ENCODE results near the gene ANXA5. TPM values are rescaled to one million over a fixed set of nuclear protein-coding genes. Genes with fewer than 3 reads are reported as not detected.

ANXA5 gene
- total and polyA plus RNA-seq, 2 donors (not counting 1 experiment from before 2014, with no cell fraction given), result 42.4 to 67.8 TPM

DNA sequence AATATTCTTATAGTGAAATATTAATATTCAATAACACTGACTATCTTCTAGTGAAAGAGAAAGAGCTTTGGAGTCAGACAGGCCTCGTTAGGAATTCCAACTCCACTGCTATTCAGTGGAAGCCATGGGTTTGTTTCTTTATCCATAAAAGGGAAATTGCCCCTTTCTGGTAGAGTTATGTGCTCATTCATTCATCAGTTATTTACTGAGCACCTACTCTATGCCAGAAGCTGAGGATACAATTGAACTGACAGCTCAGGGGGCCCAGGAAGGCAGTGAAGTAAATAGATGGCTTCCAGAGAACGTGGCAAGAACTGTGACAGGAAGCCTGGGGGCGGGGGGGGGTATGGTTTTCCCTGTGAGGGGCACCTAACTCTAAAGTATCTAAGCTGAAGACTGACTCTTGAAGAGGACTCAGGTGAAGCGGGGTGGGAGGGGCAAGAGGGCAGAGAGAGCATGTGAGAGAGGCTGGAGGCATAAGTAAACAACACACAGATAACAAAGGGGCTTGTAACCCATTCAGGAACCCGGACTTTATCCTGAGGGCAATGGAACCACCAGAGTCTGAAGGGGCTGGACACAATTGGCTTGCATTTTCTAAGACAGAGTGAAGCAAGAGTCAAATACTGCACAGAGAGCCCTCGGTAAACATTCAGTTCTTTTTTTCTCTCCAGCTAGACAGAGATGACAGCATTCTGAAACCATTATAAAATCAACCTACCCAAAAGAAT, 20.3 kb downstream of the ANXA5 start:
- Histone ChIP-seq H3K4me1 (ENCODE audit: control insufficient read depth in 2 of 2, insufficient read depth in 2 of 2, low read length in 2 of 2) (no peaks in the 10 kb centered on the region), H3K79me2 (ENCODE audit: control insufficient read depth, insufficient read depth, low read length) (no peaks in the 10 kb centered on the region), H4K20me1 (ENCODE audit: control insufficient read depth, insufficient read depth, low read length, poor library complexity, severe bottlenecking) (no peaks in the 10 kb centered on the region), H3K9ac (ENCODE audit: low read length) (no peak overlapping the region), H3K9me3 (ENCODE audit: control extremely low read depth in 1 of 3, control insufficient read depth in 2 of 3, insufficient read depth in 1 of 3, low read length in 2 of 3) (no peaks in the 10 kb centered on the region), H2AFZ (ENCODE audit: insufficient read depth, low read depth, low read length, poor library complexity, severe bottlenecking) (no peak overlapping the region), H3K27ac (ENCODE audit: low read length in 2 of 2) (no peak overlapping the region), H3K27me3 (replicated peaks in 1 of 4; ENCODE audit: control extremely low read depth in 1 of 4, control insufficient read depth in 3 of 4, insufficient read depth in 4 of 4, low read length in 3 of 4) (no peaks in the 10 kb centered on the region), H3K36me3 (replicated peaks in 1 of 2; ENCODE audit: control extremely low read depth in 1 of 2, control insufficient read depth in 1 of 2, extremely low read depth in 1 of 2, insufficient read depth in 2 of 2, low read length in 1 of 2) (peaks cover 9 to 45% of the 10 kb centered on the region in 2 experiments), H3K4me3 (ENCODE audit: control extremely low read depth in 1 of 5, extremely low read depth in 1 of 5, insufficient read depth in 1 of 5, low read depth in 2 of 5, low read length in 4 of 5) (no peak overlapping the region), H3K4me2 (replicated peaks; ENCODE audit: low read depth, low read length, poor library complexity, severe bottlenecking) (no peak overlapping the region)
- ChIA-PET POLR2A (no interaction called here), CTCF (no interaction called here)
- TF ChIP-seq, protein P1, sequence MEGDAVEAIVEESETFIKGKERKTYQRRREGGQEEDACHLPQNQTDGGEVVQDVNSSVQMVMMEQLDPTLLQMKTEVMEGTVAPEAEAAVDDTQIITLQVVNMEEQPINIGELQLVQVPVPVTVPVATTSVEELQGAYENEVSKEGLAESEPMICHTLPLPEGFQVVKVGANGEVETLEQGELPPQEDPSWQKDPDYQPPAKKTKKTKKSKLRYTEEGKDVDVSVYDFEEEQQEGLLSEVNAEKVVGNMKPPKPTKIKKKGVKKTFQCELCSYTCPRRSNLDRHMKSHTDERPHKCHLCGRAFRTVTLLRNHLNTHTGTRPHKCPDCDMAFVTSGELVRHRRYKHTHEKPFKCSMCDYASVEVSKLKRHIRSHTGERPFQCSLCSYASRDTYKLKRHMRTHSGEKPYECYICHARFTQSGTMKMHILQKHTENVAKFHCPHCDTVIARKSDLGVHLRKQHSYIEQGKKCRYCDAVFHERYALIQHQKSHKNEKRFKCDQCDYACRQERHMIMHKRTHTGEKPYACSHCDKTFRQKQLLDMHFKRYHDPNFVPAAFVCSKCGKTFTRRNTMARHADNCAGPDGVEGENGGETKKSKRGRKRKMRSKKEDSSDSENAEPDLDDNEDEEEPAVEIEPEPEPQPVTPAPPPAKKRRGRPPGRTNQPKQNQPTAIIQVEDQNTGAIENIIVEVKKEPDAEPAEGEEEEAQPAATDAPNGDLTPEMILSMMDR (IDR thresholded peaks at IDR 0.05), result no peak
- no peak for TF ChIP-seq EZH2 (IDR thresholded peaks at IDR 0.05; ENCODE audit: borderline replicate concordance, insufficient read depth, low read depth, low read length, poor library complexity, severe bottlenecking)
- H3K27me3 Mint-ChIP-seq, result no peaks in the 10 kb centered on the region
- no peaks in the 10 kb centered on the region for H3K4me1 Mint-ChIP-seq
- WGBS (ENCODE audit: insufficient coverage), result 68% methylated on average over 2 of the region's 6 CpGs
- no peaks in the 10 kb centered on the region for H3K9me3 Mint-ChIP-seq (ENCODE audit: insufficient read depth)
- intact Hi-C loops (cut with micrococcal nuclease), result no loop called here
- no peak overlapping the region for H3K27ac Mint-ChIP-seq
- DNase-seq (no peak), ATAC-seq (ENCODE audit: low read depth) (no peak)
- no peak overlapping the region for H3K4me3 Mint-ChIP-seq

DNA sequence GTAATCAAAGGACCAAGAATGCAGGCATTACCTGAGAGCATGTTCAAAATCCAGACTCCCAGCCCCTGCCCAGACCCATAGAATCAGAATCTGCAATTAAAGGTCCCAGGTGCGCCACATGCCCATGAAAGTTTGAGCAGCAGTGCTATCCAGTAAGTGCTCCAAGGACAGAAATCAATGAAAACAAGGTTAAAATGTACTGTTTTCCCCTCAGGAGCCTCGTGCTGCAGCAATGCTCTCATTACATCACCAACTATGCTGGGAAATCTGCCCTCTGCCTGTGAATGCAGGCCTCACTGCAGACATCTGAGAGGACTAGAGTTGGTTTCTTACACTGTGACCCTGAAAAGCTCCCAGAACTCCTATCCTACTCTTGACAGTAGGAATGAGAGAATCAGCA, 21.1 kb downstream of the ANXA5 start:
- H4K20me1 ChIP-seq (ENCODE audit: control insufficient read depth, insufficient read depth, low read length, poor library complexity, severe bottlenecking), result no peaks in the 10 kb centered on the region
- H3K27me3 ChIP-seq (replicated peaks in 1 of 4; ENCODE audit: control extremely low read depth in 1 of 4, control insufficient read depth in 3 of 4, insufficient read depth in 4 of 4, low read length in 3 of 4), result no peaks in the 10 kb centered on the region
- POLR2A ChIA-PET, result no interaction called here
- ATAC-seq (ENCODE audit: low read depth) (no peak), DNase-seq (no peak)
- intact Hi-C loops (cut with micrococcal nuclease), result no loop called here
- H3K4me1 ChIP-seq (ENCODE audit: control insufficient read depth in 2 of 2, insufficient read depth in 2 of 2, low read length in 2 of 2), result no peaks in the 10 kb centered on the region
- no peak overlapping the region for H3K4me3 Mint-ChIP-seq
- TF ChIP-seq, protein P1 (IDR thresholded peaks at IDR 0.05), result no peak
- TF ChIP-seq EZH2 (IDR thresholded peaks at IDR 0.05; ENCODE audit: borderline replicate concordance, insufficient read depth, low read depth, low read length, poor library complexity, severe bottlenecking), result no peak
- H2AFZ ChIP-seq (ENCODE audit: insufficient read depth, low read depth, low read length, poor library complexity, severe bottlenecking), result no peak overlapping the region
- CTCF ChIA-PET, result no interaction called here
- H3K79me2 ChIP-seq (ENCODE audit: control insufficient read depth, insufficient read depth, low read length), result no peaks in the 10 kb centered on the region
- no peak overlapping the region for H3K27ac ChIP-seq (ENCODE audit: low read length in 2 of 2)
- 90% methylated on average over 1 of the region's 2 CpGs for WGBS (ENCODE audit: insufficient coverage)
- no peak overlapping the region for H3K9ac ChIP-seq (ENCODE audit: low read length)
- H3K36me3 ChIP-seq (replicated peaks in 1 of 2; ENCODE audit: control extremely low read depth in 1 of 2, control insufficient read depth in 1 of 2, extremely low read depth in 1 of 2, insufficient read depth in 2 of 2, low read length in 1 of 2), result peaks cover 9 to 39% of the 10 kb centered on the region in 2 experiments
- H3K9me3 Mint-ChIP-seq (ENCODE audit: insufficient read depth), result no peaks in the 10 kb centered on the region
- no peak overlapping the region for H3K4me2 ChIP-seq (replicated peaks; ENCODE audit: low read depth, low read length, poor library complexity, severe bottlenecking)
- no peaks in the 10 kb centered on the region for H3K9me3 ChIP-seq (ENCODE audit: control extremely low read depth in 1 of 3, control insufficient read depth in 2 of 3, insufficient read depth in 1 of 3, low read length in 2 of 3)
- no peak overlapping the region for H3K27ac Mint-ChIP-seq
- no peaks in the 10 kb centered on the region for H3K27me3 Mint-ChIP-seq
- H3K4me1 Mint-ChIP-seq, result no peaks in the 10 kb centered on the region
- H3K4me3 ChIP-seq (ENCODE audit: control extremely low read depth in 1 of 5, extremely low read depth in 1 of 5, insufficient read depth in 1 of 5, low read depth in 2 of 5, low read length in 4 of 5), result no peak overlapping the region
